GM23338 (cell line): ENCODE measurements around the gene GSN. TPM values are rescaled to one million over a fixed set of nuclear protein-coding genes. Genes with fewer than 3 reads are reported as not detected.

ENCODE experiments used
- ATAC-seq: fragments of 200-7000 bp; cut with Tn5 transposase; 3 replicates; pipeline ENCODE4 v1.9.1; 2020
- DNase-seq: peaks from one replicate; pipeline ENCODE4 v3.0.0-alpha.2; 2015; ENCODE audit warnings: low spot score
- H2AFZ ChIP-seq: fragments of 200-600 bp; sonication (generic); 2 replicates; pipeline ENCODE4 v1.8.0; 2016; ENCODE audit warnings: antibody characterized with exemption, mild to moderate bottlenecking, moderate library complexity
- H3F3A ChIP-seq: fragments of 200-600 bp; sonication (generic); replicated peaks from 2 replicates; pipeline ENCODE4 v1.8.0; 2017; ENCODE audit warnings: antibody characterized with exemption, mixed run types, low read depth
- H3K27ac ChIP-seq: fragments of 200-600 bp; sonication (generic); 2 replicates; pipeline ENCODE4 v1.6.1; 2016; ENCODE audit warnings: low read depth
- H3K27me3 ChIP-seq: fragments of 200-600 bp; sonication (generic); 2 replicates; pipeline ENCODE4 v1.8.0; 2016; ENCODE audit warnings: mild to moderate bottlenecking, mixed run types, moderate library complexity; ENCODE audit not compliant: insufficient read depth
- H3K36me3 ChIP-seq: fragments of 200-600 bp; sonication (generic); 2 replicates; pipeline ENCODE4 v1.8.0; 2016; ENCODE audit warnings: mild to moderate bottlenecking; ENCODE audit not compliant: insufficient read depth
- H3K4me1 ChIP-seq: fragments of 200-600 bp; sonication (generic); 2 replicates; pipeline ENCODE4 v1.8.0; 2016; ENCODE audit warnings: mild to moderate bottlenecking, moderate library complexity; ENCODE audit not compliant: insufficient read depth
- H3K4me2 ChIP-seq: fragments of 200-600 bp; sonication (generic); 2 replicates; pipeline ENCODE4 v1.7.1; 2017; ENCODE audit warnings: mixed run types
- H3K4me3 ChIP-seq: fragments of 200-600 bp; sonication (generic); 2 replicates; pipeline ENCODE4 v1.6.1; 2016; ENCODE audit warnings: mixed run types
- H3K79me2 ChIP-seq: fragments of 200-600 bp; sonication (generic); replicated peaks from 2 replicates; pipeline ENCODE4 v1.8.0; 2017; ENCODE audit warnings: mild to moderate bottlenecking; ENCODE audit not compliant: insufficient read depth
- H3K9me2 ChIP-seq: fragments of 200-600 bp; sonication (generic); 2 replicates; pipeline ENCODE4 v1.8.0; 2017; ENCODE audit not compliant: insufficient read depth
- H4K20me1 ChIP-seq: fragments of 200-600 bp; sonication (generic); replicated peaks from 2 replicates; pipeline ENCODE4 v1.8.0; 2017; ENCODE audit warnings: mild to moderate bottlenecking; ENCODE audit not compliant: insufficient read depth
- H3K27ac Mint-ChIP-seq: 2 replicates; pipeline ENCODE4 v1.8.0; 2020; ENCODE audit warnings: inconsistent platforms, mild to moderate bottlenecking, moderate library complexity, mixed read lengths
- H3K27me3 Mint-ChIP-seq: 3 replicates; pipeline ENCODE4 v1.8.0; 2022; ENCODE audit warnings: low read depth, mild to moderate bottlenecking, moderate library complexity, mixed read lengths, inconsistent platforms; ENCODE audit not compliant: insufficient read depth, poor library complexity
- H3K36me3 Mint-ChIP-seq: 3 replicates; pipeline ENCODE4 v1.8.0; 2021; ENCODE audit warnings: low read depth, mild to moderate bottlenecking, inconsistent platforms, moderate library complexity, mixed read lengths
- H3K4me1 Mint-ChIP-seq: 3 replicates; pipeline ENCODE4 v1.8.0; 2020; ENCODE audit warnings: mild to moderate bottlenecking, inconsistent platforms, mixed read lengths
- H3K4me3 Mint-ChIP-seq: 3 replicates; pipeline ENCODE4 v1.8.0; 2021; ENCODE audit warnings: moderate library complexity, mild to moderate bottlenecking, inconsistent platforms, mixed read lengths
- H3K9me3 Mint-ChIP-seq: 3 replicates; pipeline ENCODE4 v1.8.0; 2020; ENCODE audit warnings: moderate library complexity, mild to moderate bottlenecking, inconsistent platforms, mixed read lengths
- CTCF ChIP-seq, 2 experiments: fragments of 200-600 bp in 1 of 2; sonication (generic) in 1 of 2; conservative IDR thresholded peaks; 2 replicates each; pipeline versions ENCODE4 v1.5.1 to v1.6.1; 2016 to 2017; ENCODE audit warnings: antibody characterized with exemption in 2 of 2, low read depth in 2 of 2, mild to moderate bottlenecking in 2 of 2, moderate library complexity in 1 of 2
- REST ChIP-seq: IDR thresholded peaks from one replicate; pipeline ENCODE4 v1.6.1; 2018; ENCODE audit warnings: antibody characterized with exemption; ENCODE audit not compliant: unreplicated experiment
- STAT1 ChIP-seq: IDR thresholded peaks from one replicate; pipeline ENCODE4 v1.6.1; 2016; ENCODE audit warnings: antibody characterized with exemption; ENCODE audit not compliant: unreplicated experiment
- ZNF114 ChIP-seq: fragments of 250-450 bp; sonication (Bioruptor Pico); IDR thresholded peaks from 2 replicates; pipeline ENCODE4 v1.5.0; 2020; ENCODE audit warnings: mild to moderate bottlenecking, moderate library complexity
- polyA plus RNA-seq: library from polyadenylated mRNA; unstranded; fragments of >200 nt; fragmentation: Nextera tagmentation; extraction: Ambion mirVana; gene quantifications from 2 replicates; pipeline ENCODE4 v1.2.1, GENCODE V29; 2016
- total RNA-seq: library from RNA; depleted of rRNA; stranded (reverse); fragments of >200 nt; shearing (Covaris generic); gene quantifications from 2 replicates; pipeline ENCODE4 v1.2.3, GENCODE V29; 2014
- TF ChIP-seq, protein P1 (sequence below): fragments of 250-450 bp; sonication (Bioruptor Pico); IDR thresholded peaks from 2 replicates; pipeline ENCODE4 v1.5.0; 2020; ENCODE audit warnings: mild to moderate bottlenecking, moderate library complexity

The GSN gene
- total and polyA plus RNA-seq, 2 experiments from 2014 or later: 30.2 to 85.7 TPM

DNA sequence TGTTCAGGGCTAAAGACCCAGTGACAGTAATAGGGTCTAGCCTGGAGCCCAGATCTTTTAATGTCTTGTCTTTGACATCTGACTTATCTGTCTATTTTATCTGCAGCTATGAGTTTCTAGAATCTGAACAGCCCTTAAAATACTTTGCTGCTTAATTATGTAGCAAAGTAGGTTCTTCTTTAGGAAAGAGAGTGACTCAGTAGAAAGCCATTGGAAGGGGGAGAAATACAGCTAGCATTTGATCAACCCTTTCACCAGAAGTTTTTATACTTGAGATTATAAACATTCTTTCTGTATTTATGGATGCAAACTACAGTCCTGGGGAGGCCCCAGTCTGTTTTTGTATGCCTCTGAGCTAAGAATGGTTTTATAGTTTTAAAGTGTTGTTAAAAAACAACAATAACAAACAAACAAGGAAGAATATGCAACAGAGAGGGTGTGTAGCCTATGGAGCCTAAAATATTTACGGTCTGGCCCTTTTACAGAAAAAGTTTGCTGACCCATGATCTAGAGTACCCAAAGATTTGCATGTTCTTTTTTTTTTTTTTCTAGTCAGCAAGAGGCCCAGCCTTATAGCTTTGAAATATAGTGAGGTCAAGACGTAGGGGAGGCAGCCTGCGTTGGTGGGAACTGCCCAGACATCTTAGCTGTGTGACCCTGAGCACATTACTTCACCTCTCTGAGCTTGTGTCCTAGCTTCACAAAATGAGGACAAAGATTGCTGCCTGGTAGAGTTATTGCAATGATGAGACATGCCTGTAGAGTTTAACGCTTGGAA, 9.7 kb downstream of the GSN start (continued):
- TF ChIP-seq, protein P1, sequence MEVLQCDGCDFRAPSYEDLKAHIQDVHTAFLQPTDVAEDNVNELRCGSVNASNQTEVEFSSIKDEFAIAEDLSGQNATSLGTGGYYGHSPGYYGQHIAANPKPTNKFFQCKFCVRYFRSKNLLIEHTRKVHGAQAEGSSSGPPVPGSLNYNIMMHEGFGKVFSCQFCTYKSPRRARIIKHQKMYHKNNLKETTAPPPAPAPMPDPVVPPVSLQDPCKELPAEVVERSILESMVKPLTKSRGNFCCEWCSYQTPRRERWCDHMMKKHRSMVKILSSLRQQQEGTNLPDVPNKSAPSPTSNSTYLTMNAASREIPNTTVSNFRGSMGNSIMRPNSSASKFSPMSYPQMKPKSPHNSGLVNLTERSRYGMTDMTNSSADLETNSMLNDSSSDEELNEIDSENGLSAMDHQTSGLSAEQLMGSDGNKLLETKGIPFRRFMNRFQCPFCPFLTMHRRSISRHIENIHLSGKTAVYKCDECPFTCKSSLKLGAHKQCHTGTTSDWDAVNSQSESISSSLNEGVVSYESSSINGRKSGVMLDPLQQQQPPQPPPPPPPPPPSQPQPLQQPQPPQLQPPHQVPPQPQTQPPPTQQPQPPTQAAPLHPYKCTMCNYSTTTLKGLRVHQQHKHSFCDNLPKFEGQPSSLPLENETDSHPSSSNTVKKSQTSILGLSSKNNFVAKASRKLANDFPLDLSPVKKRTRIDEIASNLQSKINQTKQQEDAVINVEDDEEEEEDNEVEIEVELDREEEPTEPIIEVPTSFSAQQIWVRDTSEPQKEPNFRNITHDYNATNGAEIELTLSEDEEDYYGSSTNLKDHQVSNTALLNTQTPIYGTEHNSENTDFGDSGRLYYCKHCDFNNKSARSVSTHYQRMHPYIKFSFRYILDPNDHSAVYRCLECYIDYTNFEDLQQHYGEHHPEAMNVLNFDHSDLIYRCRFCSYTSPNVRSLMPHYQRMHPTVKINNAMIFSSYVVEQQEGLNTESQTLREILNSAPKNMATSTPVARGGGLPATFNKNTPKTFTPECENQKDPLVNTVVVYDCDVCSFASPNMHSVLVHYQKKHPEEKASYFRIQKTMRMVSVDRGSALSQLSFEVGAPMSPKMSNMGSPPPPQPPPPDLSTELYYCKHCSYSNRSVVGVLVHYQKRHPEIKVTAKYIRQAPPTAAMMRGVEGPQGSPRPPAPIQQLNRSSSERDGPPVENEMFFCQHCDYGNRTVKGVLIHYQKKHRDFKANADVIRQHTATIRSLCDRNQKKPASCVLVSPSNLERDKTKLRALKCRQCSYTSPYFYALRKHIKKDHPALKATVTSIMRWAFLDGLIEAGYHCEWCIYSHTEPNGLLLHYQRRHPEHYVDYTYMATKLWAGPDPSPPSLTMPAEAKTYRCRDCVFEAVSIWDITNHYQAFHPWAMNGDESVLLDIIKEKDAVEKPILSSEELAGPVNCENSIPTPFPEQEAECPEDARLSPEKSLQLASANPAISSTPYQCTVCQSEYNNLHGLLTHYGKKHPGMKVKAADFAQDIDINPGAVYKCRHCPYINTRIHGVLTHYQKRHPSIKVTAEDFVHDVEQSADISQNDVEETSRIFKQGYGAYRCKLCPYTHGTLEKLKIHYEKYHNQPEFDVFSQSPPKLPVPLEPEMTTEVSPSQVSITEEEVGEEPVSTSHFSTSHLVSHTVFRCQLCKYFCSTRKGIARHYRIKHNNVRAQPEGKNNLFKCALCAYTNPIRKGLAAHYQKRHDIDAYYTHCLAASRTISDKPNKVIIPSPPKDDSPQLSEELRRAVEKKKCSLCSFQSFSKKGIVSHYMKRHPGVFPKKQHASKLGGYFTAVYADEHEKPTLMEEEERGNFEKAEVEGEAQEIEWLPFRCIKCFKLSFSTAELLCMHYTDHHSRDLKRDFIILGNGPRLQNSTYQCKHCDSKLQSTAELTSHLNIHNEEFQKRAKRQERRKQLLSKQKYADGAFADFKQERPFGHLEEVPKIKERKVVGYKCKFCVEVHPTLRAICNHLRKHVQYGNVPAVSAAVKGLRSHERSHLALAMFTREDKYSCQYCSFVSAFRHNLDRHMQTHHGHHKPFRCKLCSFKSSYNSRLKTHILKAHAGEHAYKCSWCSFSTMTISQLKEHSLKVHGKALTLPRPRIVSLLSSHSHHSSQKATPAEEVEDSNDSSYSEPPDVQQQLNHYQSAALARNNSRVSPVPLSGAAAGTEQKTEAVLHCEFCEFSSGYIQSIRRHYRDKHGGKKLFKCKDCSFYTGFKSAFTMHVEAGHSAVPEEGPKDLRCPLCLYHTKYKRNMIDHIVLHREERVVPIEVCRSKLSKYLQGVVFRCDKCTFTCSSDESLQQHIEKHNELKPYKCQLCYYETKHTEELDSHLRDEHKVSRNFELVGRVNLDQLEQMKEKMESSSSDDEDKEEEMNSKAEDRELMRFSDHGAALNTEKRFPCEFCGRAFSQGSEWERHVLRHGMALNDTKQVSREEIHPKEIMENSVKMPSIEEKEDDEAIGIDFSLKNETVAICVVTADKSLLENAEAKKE (CRISPR knock-in tag): no peak
- TF ChIP-seq REST: no peak

DNA sequence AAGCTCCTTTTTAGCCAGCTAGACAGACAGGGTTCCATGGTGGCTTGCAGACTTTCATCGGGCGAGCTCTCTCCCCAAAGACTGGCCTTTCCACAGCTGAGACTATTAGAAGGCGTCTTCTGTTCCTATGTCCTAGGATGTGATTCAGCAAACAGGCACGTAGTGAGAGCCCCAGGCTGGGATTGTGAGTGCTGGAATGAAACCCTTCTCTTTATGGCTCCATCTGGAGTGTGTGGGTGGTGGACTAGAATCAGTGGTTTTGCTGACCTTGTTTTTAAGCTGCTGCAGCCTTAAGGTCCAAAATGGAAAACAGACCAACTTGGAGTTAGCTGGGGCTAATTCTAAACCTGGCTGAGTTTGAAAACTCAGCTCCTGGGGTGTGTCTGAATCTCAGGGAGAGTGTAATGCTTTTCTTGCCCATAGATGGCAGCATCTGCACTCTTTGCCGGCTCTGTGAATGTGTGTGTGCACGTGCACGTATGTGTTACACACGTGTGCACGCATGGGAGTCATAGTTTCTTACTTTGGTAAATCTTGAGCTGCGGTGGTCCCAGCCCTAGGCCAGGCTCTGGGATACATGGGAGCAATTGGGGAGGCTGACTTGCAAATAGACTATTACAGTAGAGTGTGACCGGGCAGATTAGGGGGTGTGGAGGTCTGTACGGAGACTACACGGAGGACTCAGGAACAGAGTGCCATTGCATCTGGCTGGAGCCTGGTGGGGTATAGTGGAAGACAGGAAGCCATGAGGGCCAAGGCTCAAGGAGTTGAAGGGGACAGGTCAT, 10.7 kb downstream of the GSN start:
- Mint-ChIP-seq H3K36me3 (peaks cover 7% of the 10 kb centered on the region; the same call in 2 of the 3 replicates), H3K9me3 (no peaks in the 10 kb centered on the region), H3K27ac (no peak overlapping the region), H3K27me3 (peaks cover 33% of the 10 kb centered on the region), H3K4me3 (no peak overlapping the region), H3K4me1 (peaks cover 24% of the 10 kb centered on the region)
- Histone ChIP-seq H3K79me2 (no peaks in the 10 kb centered on the region), H3F3A (no peaks in the 10 kb centered on the region), H4K20me1 (peaks cover 4% of the 10 kb centered on the region), H3K27ac (no peak overlapping the region), H3K4me2 (no peak overlapping the region), H2AFZ (no peak overlapping the region), H3K27me3 (peaks cover 48% of the 10 kb centered on the region), H3K4me1 (peaks cover 6% of the 10 kb centered on the region), H3K36me3 (no peaks in the 10 kb centered on the region), H3K4me3 (no peak overlapping the region), H3K9me2 (no peaks in the 10 kb centered on the region)
- ATAC-seq (peak; percentile 89), DNase-seq (peak; percentile 72)
- no peak for TF ChIP-seq STAT1
- no peak for TF ChIP-seq ZNF114 (CRISPR knock-in tag)
- peak; percentile 73 to 83 for TF ChIP-seq CTCF (conservative IDR thresholded peaks at IDR 0.05; ENCODE audit: low read depth in 2 of 2)
